Naive B cell (primary cell): Measurements from ENCODE around the gene DEFB131A. TPM values are rescaled to one million over a fixed set of nuclear protein-coding genes. Genes with fewer than 3 reads are reported as not detected.
A peak's percentile ranks its signal among the peaks of the same experiment; 100 is the strongest.
"Not testable (repeated sequence)": the region's sequence is repeated elsewhere in the genome, so short reads cannot be mapped to it uniquely, and the experiment has no call there.

Experiments used
- ATAC-seq, 2 donors: fragments of 150-1000 bp; cut with Tn5 transposase; 2 replicates each; pipeline ENCODE4 v1.10.0; 2021; ENCODE audit warnings: low read depth in 2 of 2, mild to moderate bottlenecking in 2 of 2, moderate library complexity in 2 of 2
- DNase-seq: peaks from one replicate; pipeline ENCODE4 v3.0.0; 2022
- H3K27ac Mint-ChIP-seq, 6 donors: one replicate each; pipeline ENCODE4 v1.8.0; 2020 to 2022; ENCODE audit warnings: mild to moderate bottlenecking in 6 of 6, mixed read lengths in 6 of 6, moderate library complexity in 5 of 6, inconsistent platforms in 2 of 6
- H3K27me3 Mint-ChIP-seq, 3 donors: one replicate each; pipeline ENCODE4 v1.8.0; 2021 to 2022; ENCODE audit warnings: mixed read lengths in 3 of 3, mild to moderate bottlenecking in 1 of 3
- H3K36me3 Mint-ChIP-seq, 2 donors: one replicate each; pipeline ENCODE4 v1.8.0; 2020 to 2022; ENCODE audit warnings: mixed read lengths in 2 of 2, inconsistent platforms in 1 of 2, mild to moderate bottlenecking in 1 of 2
- H3K4me1 Mint-ChIP-seq, 3 donors: one replicate each; pipeline ENCODE4 v1.8.0; 2020 to 2022; ENCODE audit warnings: mixed read lengths in 3 of 3, inconsistent platforms in 1 of 3, mild to moderate bottlenecking in 1 of 3, moderate library complexity in 1 of 3
- H3K4me3 Mint-ChIP-seq, 8 donors: one replicate each; pipeline ENCODE4 v1.8.0; 2020 to 2022; ENCODE audit warnings: mild to moderate bottlenecking in 8 of 8, mixed read lengths in 8 of 8, moderate library complexity in 8 of 8, inconsistent platforms in 2 of 8
- H3K9me3 Mint-ChIP-seq, 7 donors: one replicate each; pipeline ENCODE4 v1.8.0; 2020 to 2022; ENCODE audit warnings: mixed read lengths in 7 of 7, mild to moderate bottlenecking in 5 of 7, inconsistent platforms in 2 of 7, moderate library complexity in 1 of 7
- polyA plus RNA-seq, 6 donors: library from polyadenylated mRNA; unstranded; fragments of 300-500 nt; fragmentation: Illumina TruSeq; gene quantifications; one replicate each; pipeline ENCODE4 v1.2.3, GENCODE V29; 2021; ENCODE audit warnings: low read depth in 6 of 6

The DEFB131A gene
- polyA plus RNA-seq, 6 donors from 2014 or later, result not detected

GRCh38 chr4:9480066-9480465 is 35.9 kb downstream of the DEFB131A start:
- not testable (repeated sequence) for ATAC-seq, DNase-seq, H3K27ac Mint-ChIP-seq, H3K4me3 Mint-ChIP-seq, H3K4me1 Mint-ChIP-seq, H3K36me3 Mint-ChIP-seq, H3K9me3 Mint-ChIP-seq
- peaks cover 0 to 16% (median 6%) of the 10 kb centered on the region in 3 donors for H3K27me3 Mint-ChIP-seq

DNA sequence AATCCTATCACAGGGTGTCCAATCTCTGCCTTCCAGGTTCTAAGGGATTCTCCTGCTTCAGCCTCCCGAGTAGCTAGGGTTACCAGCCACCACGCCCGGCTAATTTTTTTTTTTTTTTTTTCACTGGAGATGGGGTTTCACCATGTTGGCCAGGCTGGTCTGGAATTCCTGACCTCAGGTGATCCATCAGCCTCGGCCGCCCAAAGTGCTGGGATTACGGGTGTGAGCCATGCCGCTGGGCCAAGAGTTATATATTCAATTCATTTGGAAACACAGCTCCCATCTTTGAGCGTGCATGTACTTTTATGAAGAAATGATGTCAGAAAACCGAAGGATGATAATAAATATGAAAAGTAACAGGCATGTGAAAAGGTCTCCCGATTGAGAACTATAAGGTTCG is 38.7 kb downstream of the DEFB131A start:
- not testable (repeated sequence) for H3K4me3 Mint-ChIP-seq, H3K4me1 Mint-ChIP-seq, H3K9me3 Mint-ChIP-seq, H3K36me3 Mint-ChIP-seq, DNase-seq, ATAC-seq, H3K27ac Mint-ChIP-seq
- peaks cover 0 to 22% (median 0%) of the 10 kb centered on the region in 3 donors for H3K27me3 Mint-ChIP-seq

- H3K36me3 Mint-ChIP-seq, ATAC-seq, H3K9me3 Mint-ChIP-seq, H3K4me3 Mint-ChIP-seq, H3K4me1 Mint-ChIP-seq, H3K27ac Mint-ChIP-seq, DNase-seq: not testable (repeated sequence)
- H3K27me3 Mint-ChIP-seq, result peaks cover 0 to 22% (median 0%) of the 10 kb centered on the region in 3 donors
Observed at GRCh38 chr4:9483682-9484081, 39.5 kb downstream of the DEFB131A start.

- H3K4me1 Mint-ChIP-seq, DNase-seq, H3K4me3 Mint-ChIP-seq, H3K36me3 Mint-ChIP-seq, H3K27ac Mint-ChIP-seq, ATAC-seq, H3K9me3 Mint-ChIP-seq: not testable (repeated sequence)
- H3K27me3 Mint-ChIP-seq, result peaks cover 0 to 32% (median 9%) of the 10 kb centered on the region in 3 donors
Observed at GRCh38 chr4:9486880-9487279, 42.7 kb downstream of the DEFB131A start.

DNA sequence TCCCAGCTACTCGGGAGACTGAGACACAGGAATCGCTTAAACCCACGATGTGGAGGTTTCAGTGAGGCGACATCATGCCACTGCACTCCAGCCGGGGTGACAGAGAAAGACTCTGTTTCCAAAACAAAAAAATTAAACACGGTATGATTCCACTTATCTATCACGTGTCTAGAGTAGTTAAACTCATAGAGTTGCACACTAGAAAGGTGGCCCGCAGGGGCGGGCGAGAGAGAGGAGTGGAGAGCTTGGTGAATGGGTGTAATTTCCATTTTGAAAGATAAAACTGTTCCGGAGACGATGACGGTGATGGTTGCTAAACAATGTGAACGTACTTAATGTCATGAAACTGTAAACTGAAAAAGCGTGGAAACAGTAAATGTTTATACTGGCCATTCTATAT is 44.6 kb downstream of the DEFB131A start:
- not testable (repeated sequence) for H3K4me3 Mint-ChIP-seq, H3K36me3 Mint-ChIP-seq, DNase-seq, H3K27ac Mint-ChIP-seq, ATAC-seq, H3K4me1 Mint-ChIP-seq, H3K9me3 Mint-ChIP-seq
- H3K27me3 Mint-ChIP-seq, result peaks cover 0 to 32% (median 9%) of the 10 kb centered on the region in 3 donors

DNA sequence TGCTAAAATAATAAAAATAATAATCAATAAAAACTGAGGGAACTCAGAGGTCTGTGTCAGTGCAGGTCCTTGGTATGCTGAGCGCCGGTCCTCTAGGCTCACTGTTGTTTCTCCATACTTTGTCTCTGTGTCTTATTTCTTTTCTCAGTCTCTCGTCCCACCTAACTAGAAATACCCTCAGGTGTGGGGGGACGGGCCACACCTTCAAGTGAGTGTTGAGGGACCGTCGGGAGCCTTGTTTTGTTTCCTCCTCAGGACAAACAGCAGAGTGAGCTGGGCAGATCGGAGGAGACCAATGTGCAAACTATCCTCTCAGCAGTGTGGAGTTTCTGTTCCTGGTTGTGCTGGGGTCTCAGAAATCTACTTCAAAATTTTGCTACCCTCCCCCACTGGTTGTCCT is 46.3 kb downstream of the DEFB131A start:
- not testable (repeated sequence) for H3K27ac Mint-ChIP-seq, H3K9me3 Mint-ChIP-seq, H3K4me1 Mint-ChIP-seq, ATAC-seq, H3K4me3 Mint-ChIP-seq, H3K36me3 Mint-ChIP-seq, DNase-seq
- peaks cover 4 to 35% (median 9%) of the 10 kb centered on the region in 3 donors for H3K27me3 Mint-ChIP-seq

GRCh38 chr4:9490986-9491385 is 46.8 kb downstream of the DEFB131A start:
- H3K27me3 Mint-ChIP-seq, result peaks cover 4 to 40% (median 9%) of the 10 kb centered on the region in 3 donors
- H3K4me1 Mint-ChIP-seq, ATAC-seq, H3K4me3 Mint-ChIP-seq, H3K9me3 Mint-ChIP-seq, H3K36me3 Mint-ChIP-seq, H3K27ac Mint-ChIP-seq, DNase-seq: not testable (repeated sequence)

DNA sequence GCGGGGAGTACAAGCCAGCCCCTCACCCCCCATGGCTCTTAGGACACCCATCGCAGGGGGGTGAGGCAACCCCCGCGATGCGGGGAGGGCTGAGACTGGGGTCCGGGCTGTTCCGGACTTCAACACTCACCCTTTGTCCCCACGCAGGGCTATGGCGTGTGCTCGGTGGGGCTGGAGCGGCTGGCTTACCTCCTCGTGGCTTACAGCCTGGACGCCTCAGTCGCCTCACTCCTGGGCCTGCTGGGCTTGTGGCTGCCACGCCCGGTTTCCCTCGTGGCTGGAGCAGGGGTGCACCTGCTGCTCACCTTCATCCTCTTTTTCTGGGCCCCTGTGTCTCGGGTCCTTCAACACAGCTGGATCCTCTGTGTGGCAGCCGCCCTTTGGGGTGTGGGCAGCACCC is 49.4 kb downstream of the DEFB131A start:
- not testable (repeated sequence) for ATAC-seq, DNase-seq, H3K9me3 Mint-ChIP-seq, H3K27ac Mint-ChIP-seq, H3K4me3 Mint-ChIP-seq, H3K36me3 Mint-ChIP-seq
- Mint-ChIP-seq H3K27me3 (peaks cover 4 to 52% (median 9%) of the 10 kb centered on the region in 3 donors), H3K4me1 (peaks cover 0 to 13% (median 0%) of the 10 kb centered on the region in 3 donors)

DNA sequence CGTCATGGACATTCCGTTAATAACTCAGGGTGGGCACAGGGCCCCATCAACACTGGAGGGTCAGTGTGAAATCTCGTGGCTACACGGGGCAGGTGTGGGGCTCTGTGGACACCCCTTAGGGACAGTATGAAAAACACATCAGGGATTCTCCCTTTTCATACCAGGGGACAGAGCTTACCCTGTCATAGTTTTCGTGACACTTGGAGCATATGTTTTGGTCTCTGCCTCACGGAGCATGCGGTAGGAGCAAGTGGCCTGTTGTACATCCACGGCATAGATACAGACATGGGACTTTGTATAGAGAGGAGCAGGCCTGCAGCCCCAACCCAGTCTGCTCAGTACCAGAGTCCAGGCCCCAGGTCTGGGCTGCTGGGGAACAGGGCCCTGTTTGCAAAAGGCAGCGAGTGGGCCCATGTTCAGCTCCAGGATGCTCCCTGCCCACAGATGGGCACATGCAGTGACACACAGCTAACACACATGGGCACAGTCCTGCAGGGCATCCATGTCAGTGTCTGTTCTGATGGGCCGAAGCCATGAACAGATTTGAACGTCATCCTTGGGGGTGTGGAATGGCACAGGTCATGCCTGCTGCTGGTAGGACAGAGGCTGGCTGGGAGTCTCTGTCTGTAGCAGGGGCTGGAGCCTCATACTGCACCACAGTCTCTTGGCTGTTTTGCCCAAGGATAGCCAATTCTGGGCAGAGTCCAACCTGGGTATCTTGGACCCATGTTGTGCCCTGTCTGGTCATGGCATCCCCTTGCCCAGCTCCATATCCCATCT is 50.2 kb downstream of the DEFB131A start:
- H3K27me3 Mint-ChIP-seq, result peaks cover 4 to 55% (median 15%) of the 10 kb centered on the region in 3 donors
- ATAC-seq, result not testable (repeated sequence)

GRCh38 chr4:9495443-9495842 is 51.2 kb downstream of the DEFB131A start:
- peak; percentile 26 for DNase-seq
- peaks cover 4 to 57% (median 16%) of the 10 kb centered on the region in 3 donors for H3K27me3 Mint-ChIP-seq
- H3K36me3 Mint-ChIP-seq, H3K9me3 Mint-ChIP-seq, H3K27ac Mint-ChIP-seq, H3K4me3 Mint-ChIP-seq, ATAC-seq: not testable (repeated sequence)
- peaks cover 0 to 13% (median 3%) of the 10 kb centered on the region in 3 donors for H3K4me1 Mint-ChIP-seq

More for the DNA sequence above, 50.2 kb downstream of the DEFB131A start:
- H3K27ac Mint-ChIP-seq, H3K4me3 Mint-ChIP-seq, H3K9me3 Mint-ChIP-seq, DNase-seq, H3K36me3 Mint-ChIP-seq: not testable (repeated sequence)
- H3K4me1 Mint-ChIP-seq, result peaks cover 0 to 13% (median 3%) of the 10 kb centered on the region in 3 donors

- not testable (repeated sequence) for H3K27ac Mint-ChIP-seq, H3K9me3 Mint-ChIP-seq, DNase-seq, ATAC-seq, H3K36me3 Mint-ChIP-seq
- Mint-ChIP-seq H3K4me3 (peak overlapping the region in 3 of 8 donors; percentile 12 to 30 (median 27)), H3K4me1 (peaks cover 0 to 13% (median 3%) of the 10 kb centered on the region in 3 donors), H3K27me3 (peaks cover 7 to 53% (median 8%) of the 10 kb centered on the region in 3 donors)
Observed at GRCh38 chr4:9497575-9498467, 53.6 kb downstream of the DEFB131A start.

- not testable (repeated sequence) for DNase-seq, H3K36me3 Mint-ChIP-seq, ATAC-seq, H3K9me3 Mint-ChIP-seq, H3K27ac Mint-ChIP-seq
- Mint-ChIP-seq H3K4me1 (peaks cover 0 to 13% (median 3%) of the 10 kb centered on the region in 3 donors), H3K27me3 (peaks cover 7 to 52% (median 8%) of the 10 kb centered on the region in 3 donors), H3K4me3 (peak overlapping the region in 2 of 8 donors; percentile 23 to 30)
Observed at GRCh38 chr4:9498468-9499040, 54.3 kb downstream of the DEFB131A start.

GRCh38 chr4:9499974-9500487 is 55.8 kb downstream of the DEFB131A start:
- not testable (repeated sequence) for H3K36me3 Mint-ChIP-seq, ATAC-seq, H3K4me3 Mint-ChIP-seq, DNase-seq, H3K9me3 Mint-ChIP-seq
- Mint-ChIP-seq H3K27ac (peak overlapping the region in 1 of 6 donors; percentile 70), H3K4me1 (peaks cover 0 to 13% (median 3%) of the 10 kb centered on the region in 3 donors), H3K27me3 (peaks cover 4 to 45% (median 7%) of the 10 kb centered on the region in 3 donors)
